Neural crest cell (in vitro differentiated cells): ENCODE data around the gene UBC. TPM values are rescaled to one million over a fixed set of nuclear protein-coding genes. Genes with fewer than 3 reads are reported as not detected.

Experiments
- DNase-seq: peaks from one replicate; pipeline ENCODE4 v3.0.0; 2021; ENCODE audit warnings: low read depth, mixed read lengths, low spot score
- H3K27ac Mint-ChIP-seq: one replicate; pipeline ENCODE4 v1.8.0; 2021; ENCODE audit warnings: mild to moderate bottlenecking, mixed read lengths; ENCODE audit not compliant: unreplicated experiment
- H3K27me3 Mint-ChIP-seq: 2 replicates; pipeline ENCODE4 v1.8.0; 2021; ENCODE audit warnings: low read depth, mild to moderate bottlenecking, mixed read lengths
- H3K36me3 Mint-ChIP-seq: 2 replicates; pipeline ENCODE4 v1.8.0; 2021; ENCODE audit warnings: low read depth, mild to moderate bottlenecking, mixed read lengths
- H3K4me1 Mint-ChIP-seq: 2 replicates; pipeline ENCODE4 v1.8.0; 2021; ENCODE audit warnings: mixed read lengths
- H3K4me3 Mint-ChIP-seq: one replicate; pipeline ENCODE4 v1.8.0; 2021; ENCODE audit warnings: mild to moderate bottlenecking, mixed read lengths
- H3K9me3 Mint-ChIP-seq: 2 replicates; pipeline ENCODE4 v1.8.0; 2021; ENCODE audit warnings: mixed read lengths
- total RNA-seq: library from RNA; stranded (reverse); gene quantifications from 2 replicates; pipeline ENCODE4 v1.2.1, GENCODE V29; 2021
- TF ChIP-seq, protein P1 (sequence below): fragments of 200-600 bp; sonication (generic); conservative IDR thresholded peaks from 2 replicates; pipeline ENCODE4 v1.5.0; 2021; ENCODE audit warnings: antibody characterized with exemption, mild to moderate bottlenecking

Gene UBC
- total RNA-seq, 1 donor from 2014 or later: 687 TPM

DNA sequence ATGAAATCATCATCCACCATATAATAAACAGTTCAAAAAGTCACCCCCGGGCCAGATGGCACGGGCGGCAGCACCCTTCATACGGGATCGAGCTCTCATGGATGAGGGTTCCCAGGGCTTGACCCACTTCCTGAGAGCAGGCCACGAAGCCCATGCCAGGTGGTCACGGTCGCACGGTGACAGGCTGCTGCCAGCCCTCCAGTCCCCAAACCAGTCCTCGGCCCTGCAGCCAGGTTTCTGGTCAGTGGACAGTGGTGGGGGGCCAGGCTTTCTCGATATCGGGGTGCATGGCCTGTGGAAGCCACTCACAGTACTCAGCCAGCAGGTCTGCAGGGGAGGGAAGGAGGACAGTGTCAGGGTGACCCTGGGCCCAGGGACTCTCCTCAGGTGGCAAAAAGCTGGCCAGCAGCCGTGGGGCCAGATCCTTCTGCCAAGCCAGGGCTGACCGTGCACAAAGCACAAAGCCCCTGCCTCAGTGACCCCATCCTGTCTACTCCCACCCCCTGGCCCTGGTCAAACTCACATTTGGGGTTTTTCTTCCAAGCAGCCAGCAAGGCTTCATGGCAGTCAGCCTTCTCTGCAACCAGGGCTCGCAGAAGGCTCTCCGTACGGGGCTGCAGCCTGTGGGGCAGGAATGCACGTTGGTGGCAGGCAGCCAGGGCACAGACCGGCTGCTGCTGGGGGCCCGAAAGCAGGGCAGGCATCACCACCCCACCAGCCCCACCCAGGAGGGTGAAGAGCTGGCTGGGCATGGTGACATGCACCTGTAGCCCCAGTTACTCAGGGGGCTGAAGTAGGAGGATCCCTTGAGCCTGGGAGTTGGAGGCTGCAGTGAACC is 33.3 kb upstream of the UBC start:
- Mint-ChIP-seq H3K9me3 (no peaks in the 10 kb centered on the region), H3K4me3 (no peak overlapping the region), H3K36me3 (peaks cover 3% of the 10 kb centered on the region), H3K4me1 (peaks cover 4% of the 10 kb centered on the region), H3K27me3 (no peaks in the 10 kb centered on the region), H3K27ac (no peak overlapping the region)
- TF ChIP-seq, protein P1, sequence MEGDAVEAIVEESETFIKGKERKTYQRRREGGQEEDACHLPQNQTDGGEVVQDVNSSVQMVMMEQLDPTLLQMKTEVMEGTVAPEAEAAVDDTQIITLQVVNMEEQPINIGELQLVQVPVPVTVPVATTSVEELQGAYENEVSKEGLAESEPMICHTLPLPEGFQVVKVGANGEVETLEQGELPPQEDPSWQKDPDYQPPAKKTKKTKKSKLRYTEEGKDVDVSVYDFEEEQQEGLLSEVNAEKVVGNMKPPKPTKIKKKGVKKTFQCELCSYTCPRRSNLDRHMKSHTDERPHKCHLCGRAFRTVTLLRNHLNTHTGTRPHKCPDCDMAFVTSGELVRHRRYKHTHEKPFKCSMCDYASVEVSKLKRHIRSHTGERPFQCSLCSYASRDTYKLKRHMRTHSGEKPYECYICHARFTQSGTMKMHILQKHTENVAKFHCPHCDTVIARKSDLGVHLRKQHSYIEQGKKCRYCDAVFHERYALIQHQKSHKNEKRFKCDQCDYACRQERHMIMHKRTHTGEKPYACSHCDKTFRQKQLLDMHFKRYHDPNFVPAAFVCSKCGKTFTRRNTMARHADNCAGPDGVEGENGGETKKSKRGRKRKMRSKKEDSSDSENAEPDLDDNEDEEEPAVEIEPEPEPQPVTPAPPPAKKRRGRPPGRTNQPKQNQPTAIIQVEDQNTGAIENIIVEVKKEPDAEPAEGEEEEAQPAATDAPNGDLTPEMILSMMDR: no peak
- DNase-seq: no peak

DNA sequence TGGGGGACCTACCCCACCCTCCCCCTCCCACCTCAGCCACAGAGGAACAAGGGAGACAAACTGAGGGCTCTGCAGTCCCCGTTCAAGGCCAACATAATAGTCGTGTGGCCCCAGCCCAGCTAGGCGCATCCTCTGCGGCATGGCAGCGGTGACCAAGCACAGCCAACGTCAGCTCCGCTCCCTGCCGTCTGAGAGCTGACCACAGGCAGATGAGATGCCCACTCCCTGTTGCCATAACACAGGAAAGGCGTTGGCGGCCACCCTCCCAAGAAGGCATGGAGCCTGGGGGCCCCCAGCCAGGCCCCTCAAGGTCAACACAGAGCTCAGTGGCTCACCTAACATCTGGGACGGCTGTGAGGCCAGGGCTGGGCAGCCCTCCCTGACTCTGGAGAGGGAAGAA is 32.6 kb upstream of the UBC start:
- Mint-ChIP-seq H3K27ac (no peak overlapping the region), H3K27me3 (no peaks in the 10 kb centered on the region), H3K36me3 (peaks cover 3% of the 10 kb centered on the region), H3K4me3 (no peak overlapping the region), H3K9me3 (no peaks in the 10 kb centered on the region), H3K4me1 (peaks cover 4% of the 10 kb centered on the region)
- TF ChIP-seq, protein P1: no peak
- DNase-seq: no peak

DNA sequence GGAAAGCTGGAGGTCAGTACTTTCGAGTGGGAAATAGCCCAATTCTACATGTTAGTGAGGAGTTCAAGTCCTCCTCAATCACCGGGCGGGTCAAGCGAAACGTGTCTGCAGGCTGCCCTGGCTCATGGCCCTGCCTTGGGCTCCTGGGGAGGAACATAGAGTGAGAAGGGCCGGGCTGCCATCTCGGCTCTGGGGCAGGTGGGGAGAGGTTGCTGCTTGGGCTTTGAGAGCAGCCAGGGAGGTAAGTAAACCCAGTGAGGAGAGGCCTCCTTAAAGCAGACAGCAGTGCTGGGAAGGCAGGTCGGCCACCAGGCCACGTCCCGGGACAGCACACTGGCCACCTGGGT is 32.0 kb upstream of the UBC start:
- Mint-ChIP-seq H3K4me1 (peaks cover 4% of the 10 kb centered on the region), H3K9me3 (no peaks in the 10 kb centered on the region), H3K4me3 (no peak overlapping the region), H3K36me3 (peaks cover 3% of the 10 kb centered on the region), H3K27ac (peak overlapping the region; percentile 81), H3K27me3 (no peaks in the 10 kb centered on the region)
- TF ChIP-seq, protein P1: no peak
- DNase-seq: no peak

DNA sequence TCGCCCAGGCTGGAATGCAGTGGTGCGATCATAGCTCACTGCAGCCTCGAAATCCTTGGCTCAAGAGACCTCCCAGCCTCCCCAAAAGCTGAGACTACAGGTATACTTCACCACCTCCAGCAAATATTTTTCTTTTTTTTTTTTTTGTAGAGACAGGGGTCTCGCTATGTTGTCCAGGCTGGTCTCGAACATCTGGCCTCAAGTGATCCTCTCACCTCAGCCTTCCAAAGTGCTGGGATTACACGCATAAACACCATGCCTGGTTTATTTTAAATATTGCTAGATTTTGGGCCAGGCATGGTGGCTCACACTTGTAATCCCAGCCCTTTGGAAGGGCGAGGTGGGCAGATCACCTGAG is 26.7 kb upstream of the UBC start:
- TF ChIP-seq, protein P1: no peak
- H3K9me3 Mint-ChIP-seq: no peaks in the 10 kb centered on the region
- no peak overlapping the region for H3K4me3 Mint-ChIP-seq
- no peaks in the 10 kb centered on the region for H3K36me3 Mint-ChIP-seq
- no peak overlapping the region for H3K27ac Mint-ChIP-seq
- DNase-seq: no peak
- H3K27me3 Mint-ChIP-seq: peaks cover 3% of the 10 kb centered on the region
- peaks cover 7% of the 10 kb centered on the region for H3K4me1 Mint-ChIP-seq

DNA sequence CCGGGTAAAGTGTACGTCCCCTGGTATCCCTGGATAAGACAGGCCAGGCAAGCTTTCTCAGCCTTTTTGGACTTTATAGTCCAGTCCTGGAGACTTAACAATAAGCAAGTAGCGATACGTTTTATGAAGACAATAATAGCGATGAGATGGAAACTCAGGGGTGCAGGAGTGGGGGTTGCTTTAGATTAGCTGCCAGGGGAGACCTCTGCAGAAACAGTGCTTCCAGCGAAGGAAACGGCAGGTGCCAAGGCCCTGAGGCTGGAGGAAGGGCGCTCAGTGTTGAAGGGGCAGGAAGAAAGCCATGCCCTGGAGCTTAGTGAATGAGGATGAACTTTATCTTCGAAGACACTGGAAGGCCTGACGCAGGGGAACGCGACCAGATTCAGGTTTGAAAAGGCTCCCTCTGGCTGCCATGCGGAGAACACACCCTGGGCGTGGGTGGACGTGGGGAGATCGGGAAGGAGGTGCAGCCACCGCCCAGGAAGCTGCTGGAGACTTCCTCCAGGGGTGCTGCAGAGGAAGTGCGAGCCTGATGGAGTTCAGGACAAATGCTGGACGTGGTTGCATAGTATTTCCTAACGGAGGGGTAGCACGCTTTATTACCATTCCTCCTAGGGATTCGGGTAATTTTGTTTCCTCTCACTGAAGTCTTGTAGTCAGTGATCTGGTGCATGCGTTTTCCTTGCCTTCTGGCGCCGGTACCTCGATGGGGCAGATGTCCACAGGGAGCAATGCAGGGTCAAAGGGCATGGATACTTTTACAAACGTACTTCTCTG is 26.1 kb upstream of the UBC start:
- Mint-ChIP-seq H3K27me3 (peaks cover 3% of the 10 kb centered on the region), H3K9me3 (no peaks in the 10 kb centered on the region), H3K36me3 (no peaks in the 10 kb centered on the region), H3K27ac (no peak overlapping the region), H3K4me3 (no peak overlapping the region), H3K4me1 (peaks cover 7% of the 10 kb centered on the region)
- peak; percentile 71 for DNase-seq
- TF ChIP-seq, protein P1: peak; percentile 91
